Activated CD4-positive, alpha-beta T cell treated with anti-CD3 and anti-CD28 coated beads for 24 hours (primary cell): ENCODE measurements around the gene EEF2K.
"Not testable (repeated sequence)": the region's sequence is repeated elsewhere in the genome, so short reads cannot be mapped to it uniquely, and the experiment has no call there.

Experiments
- DNase-seq, 2 donors: peaks; one replicate each; pipeline ENCODE4 v3.0.0-alpha.2; 2020; ENCODE audit warnings: low read depth in 2 of 2

The EEF2K gene

GRCh38 chr16:22293137-22294106 is 87.3 kb downstream of the EEF2K start:
- DNase-seq: no peak

- no peak for DNase-seq
Observed at GRCh38 chr16:22296225-22297113, 90.4 kb downstream of the EEF2K start.

- DNase-seq: peak; percentile 99 to 100
Observed at GRCh38 chr16:22297114-22297870, 91.2 kb downstream of the EEF2K start, which contains the start of gene POLR3E. POLR3E (plus strand) TSS chr16:22297409; CDS start chr16:22302969, 5,560 bp downstream.

GRCh38 chr16:22297871-22298733 is 92.0 kb downstream of the EEF2K start:
- DNase-seq: peak; percentile 35 to 58

- DNase-seq: no peak
Observed at GRCh38 chr16:22299036-22299435, 93.0 kb downstream of the EEF2K start.

- DNase-seq: peak; percentile 15 to 22
Observed at GRCh38 chr16:22300427-22301071, 94.5 kb downstream of the EEF2K start.

GRCh38 chr16:22301423-22301822 is 95.3 kb downstream of the EEF2K start:
- DNase-seq: not testable (repeated sequence)

GRCh38 chr16:22302776-22303363 is 96.8 kb downstream of the EEF2K start:
- DNase-seq: no peak

GRCh38 chr16:22304411-22304810 is 98.3 kb downstream of the EEF2K start:
- DNase-seq: no peak

GRCh38 chr16:22306788-22307187 is 100.7 kb downstream of the EEF2K start:
- no peak for DNase-seq

GRCh38 chr16:22307838-22308237 is 101.8 kb downstream of the EEF2K start:
- no peak for DNase-seq

- DNase-seq: no peak
Observed at GRCh38 chr16:22308824-22309520, 102.9 kb downstream of the EEF2K start.

- DNase-seq: no peak
Observed at GRCh38 chr16:22311520-22311919, 105.4 kb downstream of the EEF2K start.

- no peak for DNase-seq
Observed at GRCh38 chr16:22312897-22313781, 107.1 kb downstream of the EEF2K start.

- DNase-seq: no peak
Observed at GRCh38 chr16:22313876-22314470, 107.9 kb downstream of the EEF2K start.

- DNase-seq: no peak
Observed at GRCh38 chr16:22314661-22315626, 108.9 kb downstream of the EEF2K start.
